GM12801 (cell line): ENCODE results near the gene COPS6.

Experiments
- TF ChIP-seq, protein P1 (sequence below): IDR thresholded peaks from one replicate; pipeline ENCODE4 v1.5.1; 2011; ENCODE audit warnings: control low read depth; ENCODE audit not compliant: insufficient read length; ENCODE audit errors: extremely low read depth

Gene COPS6

DNA sequence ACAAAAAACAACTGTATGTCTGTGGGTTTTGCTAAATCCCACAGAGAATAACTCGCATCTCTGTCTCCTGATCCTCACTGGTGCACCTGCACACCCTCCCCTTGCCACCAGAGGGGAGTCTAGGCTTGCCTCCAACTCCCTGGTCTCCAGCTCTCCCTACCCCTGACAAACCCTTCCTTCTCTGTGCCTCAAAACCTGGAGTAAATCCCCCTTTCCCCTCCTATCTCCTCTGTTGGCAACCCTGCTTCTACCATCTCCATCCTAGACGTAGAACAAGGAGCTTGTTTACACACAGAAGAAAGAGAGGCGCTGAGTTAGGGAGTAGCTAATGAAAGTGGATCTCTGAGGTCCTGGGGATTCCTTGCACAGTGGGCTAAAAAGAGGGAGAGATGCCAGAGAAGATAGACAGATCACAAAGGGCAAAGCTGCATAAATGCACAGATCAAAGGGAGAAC, 44.0 kb downstream of the COPS6 start:
- TF ChIP-seq, protein P1, sequence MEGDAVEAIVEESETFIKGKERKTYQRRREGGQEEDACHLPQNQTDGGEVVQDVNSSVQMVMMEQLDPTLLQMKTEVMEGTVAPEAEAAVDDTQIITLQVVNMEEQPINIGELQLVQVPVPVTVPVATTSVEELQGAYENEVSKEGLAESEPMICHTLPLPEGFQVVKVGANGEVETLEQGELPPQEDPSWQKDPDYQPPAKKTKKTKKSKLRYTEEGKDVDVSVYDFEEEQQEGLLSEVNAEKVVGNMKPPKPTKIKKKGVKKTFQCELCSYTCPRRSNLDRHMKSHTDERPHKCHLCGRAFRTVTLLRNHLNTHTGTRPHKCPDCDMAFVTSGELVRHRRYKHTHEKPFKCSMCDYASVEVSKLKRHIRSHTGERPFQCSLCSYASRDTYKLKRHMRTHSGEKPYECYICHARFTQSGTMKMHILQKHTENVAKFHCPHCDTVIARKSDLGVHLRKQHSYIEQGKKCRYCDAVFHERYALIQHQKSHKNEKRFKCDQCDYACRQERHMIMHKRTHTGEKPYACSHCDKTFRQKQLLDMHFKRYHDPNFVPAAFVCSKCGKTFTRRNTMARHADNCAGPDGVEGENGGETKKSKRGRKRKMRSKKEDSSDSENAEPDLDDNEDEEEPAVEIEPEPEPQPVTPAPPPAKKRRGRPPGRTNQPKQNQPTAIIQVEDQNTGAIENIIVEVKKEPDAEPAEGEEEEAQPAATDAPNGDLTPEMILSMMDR, result peak; percentile 39

DNA sequence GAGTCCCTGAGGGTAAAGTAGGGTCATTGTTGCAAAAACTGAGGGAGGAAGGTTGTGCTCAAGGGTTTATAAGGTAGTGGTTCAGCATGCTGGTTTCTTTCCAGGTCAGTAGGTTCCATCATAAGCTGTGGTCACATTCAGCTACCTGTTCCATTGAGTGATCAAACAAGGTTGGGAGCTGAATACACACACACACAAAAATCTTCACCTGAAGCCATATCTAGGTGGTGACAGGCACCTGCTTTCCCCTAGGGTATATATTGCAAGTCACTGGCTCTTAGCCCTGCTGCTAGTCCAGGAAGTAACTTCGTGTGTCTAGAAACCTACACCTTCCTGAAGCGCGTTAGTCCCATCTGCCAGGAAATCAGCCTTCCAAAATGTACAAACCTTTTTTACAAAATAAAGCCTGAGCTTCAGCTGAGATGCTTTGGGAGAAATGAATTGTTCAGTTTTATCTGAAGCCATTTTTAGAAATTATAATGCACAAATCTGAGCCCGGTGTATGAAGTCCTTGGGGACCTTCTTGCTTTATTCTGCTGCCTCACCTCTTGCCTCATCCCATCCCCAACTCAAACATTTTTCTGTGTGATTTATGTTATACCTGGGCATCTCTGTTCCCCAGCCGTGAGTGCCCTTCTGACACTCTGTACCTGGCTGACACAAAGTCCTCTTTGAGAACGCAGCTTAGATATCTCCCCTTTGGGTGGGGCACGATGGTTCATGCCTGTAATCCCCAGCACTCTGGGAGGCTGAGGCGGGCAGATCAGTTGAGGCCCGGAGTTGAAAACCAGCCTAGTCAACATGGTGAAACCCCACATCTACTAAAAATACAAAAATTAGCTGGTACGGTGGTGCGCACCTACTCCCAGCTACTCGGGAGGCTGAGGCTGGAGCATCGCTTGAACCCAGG, 49.3 kb downstream of the COPS6 start:
- TF ChIP-seq, protein P1, result no peak

DNA sequence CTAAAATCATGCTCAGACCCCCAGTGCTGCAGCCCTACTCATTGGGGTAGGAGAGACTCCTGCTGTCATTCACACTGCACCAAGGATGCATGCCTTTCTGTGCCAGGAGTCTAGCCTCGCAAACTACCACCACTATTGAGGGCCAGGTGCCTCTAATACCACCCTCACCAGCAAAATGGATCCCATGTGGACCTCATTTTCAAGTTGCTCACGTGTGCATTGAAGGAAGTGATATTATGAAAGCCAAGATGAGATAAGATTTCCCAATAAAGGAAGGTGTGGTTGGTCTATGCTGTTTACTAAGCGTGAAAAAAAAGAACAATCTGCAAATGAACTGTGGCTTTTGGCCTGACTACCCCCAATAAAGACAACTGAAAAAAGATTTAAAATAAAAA, 52.8 kb downstream of the COPS6 start:
- TF ChIP-seq, protein P1, result no peak
